Body of pancreas (tissue), 4 donors: Measurements from ENCODE around the gene AUTS2. TPM values are rescaled to one million over a fixed set of nuclear protein-coding genes. Genes with fewer than 3 reads are reported as not detected.

Source experiments
- ATAC-seq: fragments of 150-250 bp; one replicate; pipeline ENCODE4 v1.9.1; 2016
- DNase-seq, 4 donors: peaks; one replicate each; pipeline ENCODE4 v3.0.0-alpha.2; 2019
- H3K27ac ChIP-seq, 4 donors: fragments of 200-600 bp; sonication (generic); 1 replicate in 3 of 4; 2 replicates in 1 of 4; pipeline versions ENCODE4 v1.5.1 to v1.6.1; 2016 to 2019; ENCODE audit warnings: mild to moderate bottlenecking in 1 of 4, mixed read lengths in 1 of 4, moderate library complexity in 1 of 4
- H3K27me3 ChIP-seq, 2 donors: fragments of 200-600 bp; sonication (generic); one replicate each; pipeline ENCODE4 v1.6.0; 2016; ENCODE audit warnings: mild to moderate bottlenecking in 1 of 2
- H3K36me3 ChIP-seq, 2 donors: fragments of 200-600 bp; sonication (generic); replicated peaks in 1 of 2; 2 replicates each; pipeline ENCODE4 v1.5.1; 2016; ENCODE audit warnings: low read depth in 2 of 2; ENCODE audit not compliant: insufficient read depth in 1 of 2
- H3K4me1 ChIP-seq: fragments of 200-600 bp; sonication (generic); one replicate; pipeline ENCODE4 v1.6.0; 2016
- H3K4me3 ChIP-seq, 2 donors: fragments of 200-600 bp; sonication (generic); 1 replicate in 1 of 2; 2 replicates in 1 of 2; pipeline ENCODE4 v1.5.1; 2016 to 2019
- H3K9me3 ChIP-seq, 3 donors: fragments of 200-600 bp; sonication (generic); 1 replicate in 2 of 3; 2 replicates in 1 of 3; pipeline ENCODE4 v1.5.1; 2016
- CTCF ChIP-seq, 7 experiments: fragments of 450-650 bp in 4 of 7; fragments of 200-600 bp in 3 of 7; sonication (generic) in 3 of 7; IDR thresholded peaks; one replicate each; pipeline ENCODE4 v1.5.1; 2016 to 2019; ENCODE audit warnings: antibody characterized with exemption in 7 of 7
- POLR2A ChIP-seq, 3 donors: fragments of 450-650 bp; IDR thresholded peaks; one replicate each; pipeline ENCODE4 v1.6.1; 2016; ENCODE audit warnings: antibody characterized with exemption in 3 of 3, mild to moderate bottlenecking in 2 of 3
- WGBS, 2 donors: methylation state at CpG; one replicate each; pipeline ENCODE4 v1.1.5; 2017; 5-methylcytosine and 5-hydroxymethylcytosine counted together
- intact Hi-C: fragments of 100-400 bp; cut with DNase I; formaldehyde crosslinking; loops from one replicate; pipeline ENCODE4 v1.15.1; 2023
- total RNA-seq, 2 donors: library from RNA; depleted of rRNA; stranded (reverse); fragments of >200 nt; gene quantifications; one replicate each; pipeline ENCODE4 v1.1.0, GENCODE V29; 2016

AUTS2 gene
- total RNA-seq, 2 donors from 2014 or later, result 11.7 to 18.5 TPM

- DNase-seq, result peak in 1 of 4 donors; percentile 22
- no peaks in the 10 kb centered on the region for H3K9me3 ChIP-seq
- 62 to 69% methylated on average over 4 of the region's 4 CpGs for WGBS, 2 donors
These were observed 1111.8 kb downstream of the AUTS2 start for GRCh38 chr7:70710011-70710480.

GRCh38 chr7:70710651-70711050 is 1112.4 kb downstream of the AUTS2 start:
- Histone ChIP-seq H3K27ac (peak overlapping the region in 3 of 4 donors; percentile 31 to 56 (median 55)), H3K4me3 (no peak overlapping the region), H3K27me3 (no peaks in the 10 kb centered on the region), H3K4me1 (peaks cover 32% of the 10 kb centered on the region), H3K9me3 (no peaks in the 10 kb centered on the region), H3K36me3 (no peaks in the 10 kb centered on the region)
- intact Hi-C loops, result no loop called here
- DNase-seq, result no peak
- no peak for ATAC-seq
- WGBS, 2 donors, result 68 to 72% methylated on average over 3 of the region's 3 CpGs
- TF ChIP-seq POLR2A (IDR thresholded peaks at IDR 0.05) (no peak), CTCF (IDR thresholded peaks at IDR 0.05) (no peak)

More at GRCh38 chr7:70710011-70710480, 1111.8 kb downstream of the AUTS2 start:
- Histone ChIP-seq H3K36me3 (no peaks in the 10 kb centered on the region), H3K4me1 (peaks cover 32% of the 10 kb centered on the region), H3K27ac (peak overlapping the region in 3 of 4 donors; percentile 36 to 56 (median 55)), H3K27me3 (no peaks in the 10 kb centered on the region), H3K4me3 (no peak overlapping the region)
- intact Hi-C loops, result no loop called here
- no peak for TF ChIP-seq CTCF (IDR thresholded peaks at IDR 0.05)
- TF ChIP-seq POLR2A (IDR thresholded peaks at IDR 0.05), result no peak
- ATAC-seq, result peak; percentile 78

GRCh38 chr7:70711452-70711851 is 1113.2 kb downstream of the AUTS2 start:
- Histone ChIP-seq H3K9me3 (no peaks in the 10 kb centered on the region), H3K4me3 (no peak overlapping the region), H3K36me3 (no peaks in the 10 kb centered on the region), H3K27me3 (no peaks in the 10 kb centered on the region), H3K27ac (no peak overlapping the region), H3K4me1 (peaks cover 32% of the 10 kb centered on the region)
- WGBS, 2 donors, result 72 to 80% methylated on average over 10 to 11 of the region's 11 CpGs
- TF ChIP-seq POLR2A (IDR thresholded peaks at IDR 0.05) (no peak), CTCF (IDR thresholded peaks at IDR 0.05) (no peak)
- intact Hi-C loops, result no loop called here
- no peak for ATAC-seq
- DNase-seq, result no peak

- no peak for TF ChIP-seq CTCF (IDR thresholded peaks at IDR 0.05)
- TF ChIP-seq POLR2A (IDR thresholded peaks at IDR 0.05), result no peak
- Histone ChIP-seq H3K4me1 (peaks cover 32% of the 10 kb centered on the region), H3K4me3 (no peak overlapping the region), H3K27ac (peak overlapping the region in 2 of 4 donors; percentile 14 to 52), H3K9me3 (no peaks in the 10 kb centered on the region), H3K36me3 (no peaks in the 10 kb centered on the region), H3K27me3 (no peaks in the 10 kb centered on the region)
- DNase-seq (peak in 3 of 4 donors; percentile 38 to 53 (median 45)), ATAC-seq (peak; percentile 65)
- intact Hi-C loops, result no loop called here
- WGBS, 2 donors, result 20 to 30% methylated on average over 4 to 5 of the region's 5 CpGs
These were observed 1114.7 kb downstream of the AUTS2 start for GRCh38 chr7:70712942-70713341.

GRCh38 chr7:70714506-70715038 is 1116.3 kb downstream of the AUTS2 start:
- Histone ChIP-seq H3K4me1 (peaks cover 28% of the 10 kb centered on the region), H3K36me3 (no peaks in the 10 kb centered on the region), H3K4me3 (no peak overlapping the region), H3K9me3 (no peaks in the 10 kb centered on the region), H3K27ac (no peak overlapping the region), H3K27me3 (no peaks in the 10 kb centered on the region)
- ATAC-seq, result no peak
- 92 to 98% methylated on average over 6 of the region's 6 CpGs for WGBS, 2 donors
- no peak for DNase-seq
- TF ChIP-seq CTCF (IDR thresholded peaks at IDR 0.05) (no peak), POLR2A (IDR thresholded peaks at IDR 0.05) (no peak)
- intact Hi-C loops, result no loop called here
